Measurements from ENCODE around the gene RARB.

GRCh38 chr3:25603703-25604102 lies 175.6 kb downstream of the RARB start:
- TF ChIP-seq EZH2 (IDR thresholded peaks at IDR 0.05) (no peak), POLR2AphosphoS5 (IDR thresholded peaks at IDR 0.05; ENCODE audit: borderline replicate concordance, low read depth, low read length) (no peak), FOXP2 (optimal IDR thresholded peaks at IDR 0.05; ENCODE audit: control extremely low read depth, extremely low read length, insufficient read depth) (no peak)
